Panc1 (cell line): Measurements from ENCODE around the gene DAB2.

ENCODE experiments used
- CTCF ChIP-seq: fragments of 450-650 bp; IDR thresholded peaks from 2 replicates; pipeline ENCODE4 v1.5.1; 2017; ENCODE audit warnings: mild to moderate bottlenecking
- POLR2AphosphoS5 ChIP-seq: IDR thresholded peaks from 2 replicates; pipeline ENCODE4 v1.6.1; 2012; ENCODE audit warnings: mild to moderate bottlenecking, low read depth, low read length, moderate library complexity
- TCF7L2 ChIP-seq: IDR thresholded peaks from 2 replicates; pipeline ENCODE4 v1.6.1; 2011; ENCODE audit warnings: mild to moderate bottlenecking, low read depth, low read length, inconsistent platforms
- TF ChIP-seq, protein P1 (sequence below), 2 experiments: IDR thresholded peaks; 2 replicates each; pipeline ENCODE4 v1.6.1; 2011 to 2012; ENCODE audit warnings: low read depth in 2 of 2, control low read depth in 1 of 2, low read length in 1 of 2, mild to moderate bottlenecking in 1 of 2, moderate library complexity in 1 of 2; ENCODE audit not compliant: insufficient read depth in 1 of 2

DNA sequence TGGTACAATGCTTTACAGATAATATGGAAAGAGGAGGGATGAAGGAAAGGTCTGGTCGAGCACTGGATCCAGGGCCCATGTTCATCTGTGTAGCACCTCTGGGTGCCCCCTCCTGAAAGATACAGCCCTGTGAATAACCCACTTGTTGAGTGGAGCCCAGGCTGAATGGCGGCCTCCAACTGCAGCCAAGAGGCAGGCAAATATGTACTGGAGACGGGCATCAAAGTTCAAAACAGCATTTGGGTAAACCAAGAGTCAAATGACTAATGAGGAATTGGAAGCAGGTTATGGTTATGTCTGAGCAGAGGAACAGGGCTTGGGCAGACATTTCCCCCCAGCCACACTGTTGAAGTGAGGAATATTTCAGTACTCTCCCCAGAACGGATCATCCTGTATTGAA lies 61.6 kb downstream of the DAB2 start:
- TF ChIP-seq POLR2AphosphoS5 (no peak), TCF7L2 (no peak), CTCF (no peak)
- TF ChIP-seq, protein P1, sequence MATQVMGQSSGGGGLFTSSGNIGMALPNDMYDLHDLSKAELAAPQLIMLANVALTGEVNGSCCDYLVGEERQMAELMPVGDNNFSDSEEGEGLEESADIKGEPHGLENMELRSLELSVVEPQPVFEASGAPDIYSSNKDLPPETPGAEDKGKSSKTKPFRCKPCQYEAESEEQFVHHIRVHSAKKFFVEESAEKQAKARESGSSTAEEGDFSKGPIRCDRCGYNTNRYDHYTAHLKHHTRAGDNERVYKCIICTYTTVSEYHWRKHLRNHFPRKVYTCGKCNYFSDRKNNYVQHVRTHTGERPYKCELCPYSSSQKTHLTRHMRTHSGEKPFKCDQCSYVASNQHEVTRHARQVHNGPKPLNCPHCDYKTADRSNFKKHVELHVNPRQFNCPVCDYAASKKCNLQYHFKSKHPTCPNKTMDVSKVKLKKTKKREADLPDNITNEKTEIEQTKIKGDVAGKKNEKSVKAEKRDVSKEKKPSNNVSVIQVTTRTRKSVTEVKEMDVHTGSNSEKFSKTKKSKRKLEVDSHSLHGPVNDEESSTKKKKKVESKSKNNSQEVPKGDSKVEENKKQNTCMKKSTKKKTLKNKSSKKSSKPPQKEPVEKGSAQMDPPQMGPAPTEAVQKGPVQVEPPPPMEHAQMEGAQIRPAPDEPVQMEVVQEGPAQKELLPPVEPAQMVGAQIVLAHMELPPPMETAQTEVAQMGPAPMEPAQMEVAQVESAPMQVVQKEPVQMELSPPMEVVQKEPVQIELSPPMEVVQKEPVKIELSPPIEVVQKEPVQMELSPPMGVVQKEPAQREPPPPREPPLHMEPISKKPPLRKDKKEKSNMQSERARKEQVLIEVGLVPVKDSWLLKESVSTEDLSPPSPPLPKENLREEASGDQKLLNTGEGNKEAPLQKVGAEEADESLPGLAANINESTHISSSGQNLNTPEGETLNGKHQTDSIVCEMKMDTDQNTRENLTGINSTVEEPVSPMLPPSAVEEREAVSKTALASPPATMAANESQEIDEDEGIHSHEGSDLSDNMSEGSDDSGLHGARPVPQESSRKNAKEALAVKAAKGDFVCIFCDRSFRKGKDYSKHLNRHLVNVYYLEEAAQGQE (IDR thresholded peaks at IDR 0.05; ENCODE audit: insufficient read depth in 1 of 2, low read depth in 2 of 2, low read length in 1 of 2), result no peak
